HG03135 (cell line): ENCODE data around the gene BABAM2.
"Not testable (repeated sequence)": the region's sequence is repeated elsewhere in the genome, so short reads cannot be mapped to it uniquely, and the experiment has no call there.

ENCODE experiments used
- ATAC-seq: cut with Tn5 transposase; IDR thresholded peaks from one replicate; pipeline ENCODE4 v1.9.1; 2021; ENCODE audit warnings: mild to moderate bottlenecking, moderate library complexity; ENCODE audit not compliant: unreplicated experiment

BABAM2 gene

GRCh38 chr2:28365158-28365557, 474.6 kb downstream of the BABAM2 start:
- no peak for ATAC-seq

DNA sequence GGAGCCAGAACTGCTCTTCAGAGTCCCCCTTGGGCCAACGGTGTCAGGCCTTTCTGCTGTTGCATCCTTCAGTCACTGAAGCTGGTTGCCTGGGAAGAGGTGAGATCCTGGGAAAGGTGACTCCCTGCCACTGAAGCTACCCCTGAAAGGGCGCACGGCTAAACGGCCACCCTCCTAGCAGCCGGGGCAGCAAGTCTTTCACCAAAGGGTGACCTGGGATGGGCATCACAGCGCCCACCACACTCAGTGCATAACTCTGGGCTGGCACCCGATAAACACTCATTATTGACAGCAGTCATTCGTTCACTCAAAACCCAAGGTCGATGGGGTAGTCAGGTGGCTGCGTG, 475.6 kb downstream of the BABAM2 start:
- no peak for ATAC-seq

DNA sequence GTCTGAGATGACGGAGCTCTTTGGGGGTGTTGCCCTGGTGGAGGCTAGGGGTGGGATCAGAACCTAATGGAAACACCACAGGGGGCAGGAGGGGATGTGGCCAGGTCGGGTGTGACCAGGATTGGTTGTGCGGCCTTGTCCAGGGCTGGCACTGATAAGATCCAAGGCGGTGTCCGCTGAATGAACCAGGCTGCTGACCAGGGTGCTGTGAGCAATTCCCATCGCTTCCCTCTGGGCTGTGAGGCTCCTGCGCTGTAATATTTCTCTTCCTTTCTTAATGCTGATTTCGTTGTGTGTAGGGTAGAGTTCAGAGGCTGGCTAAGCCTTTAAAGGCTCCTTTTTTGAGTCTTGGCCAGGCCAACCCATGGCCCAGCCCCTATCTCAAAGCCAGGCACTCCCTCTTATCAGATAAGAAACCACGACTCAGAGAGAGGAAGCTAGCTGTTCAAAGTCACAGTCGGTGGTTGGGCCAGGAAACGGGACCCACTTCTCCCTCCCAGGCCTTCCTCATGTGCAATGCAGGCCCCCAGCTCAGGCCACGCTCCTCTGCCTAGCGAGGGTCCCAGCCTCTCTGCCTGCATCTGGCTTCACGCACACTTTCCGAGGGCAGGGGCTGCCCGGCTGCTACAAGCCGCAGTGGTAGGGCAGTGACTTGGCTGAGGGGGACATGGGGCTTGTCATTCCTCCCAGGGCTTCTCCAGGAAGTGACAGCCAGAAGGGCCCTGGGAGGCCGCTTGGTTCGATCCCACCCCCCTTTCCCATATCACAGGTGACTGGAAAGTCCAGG, 476.2 kb downstream of the BABAM2 start:
- no peak for ATAC-seq

- no peak for ATAC-seq
Measured at GRCh38 chr2:28367667-28368356, 477.3 kb downstream of the BABAM2 start.

GRCh38 chr2:28368357-28368798, 477.8 kb downstream of the BABAM2 start:
- no peak for ATAC-seq

DNA sequence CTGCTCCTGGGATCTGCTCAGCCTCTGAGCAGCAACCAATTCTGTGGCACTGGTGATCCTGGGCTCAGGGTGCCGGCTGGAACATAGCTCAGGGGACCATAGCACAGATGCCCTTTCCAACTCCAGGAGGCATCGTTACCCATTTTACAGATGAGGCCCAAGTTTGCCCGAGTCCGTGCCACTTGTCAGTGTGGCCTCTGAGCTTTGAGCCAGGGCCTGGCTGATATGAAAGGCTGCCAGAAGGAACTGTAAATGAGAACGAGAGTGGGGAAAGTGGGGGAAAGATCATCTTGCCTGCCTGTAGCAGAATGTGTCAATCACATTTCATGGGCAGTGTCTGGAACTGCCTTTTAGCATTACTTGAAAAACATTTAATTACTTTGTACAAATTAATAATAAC, 478.8 kb downstream of the BABAM2 start:
- ATAC-seq = no peak

DNA sequence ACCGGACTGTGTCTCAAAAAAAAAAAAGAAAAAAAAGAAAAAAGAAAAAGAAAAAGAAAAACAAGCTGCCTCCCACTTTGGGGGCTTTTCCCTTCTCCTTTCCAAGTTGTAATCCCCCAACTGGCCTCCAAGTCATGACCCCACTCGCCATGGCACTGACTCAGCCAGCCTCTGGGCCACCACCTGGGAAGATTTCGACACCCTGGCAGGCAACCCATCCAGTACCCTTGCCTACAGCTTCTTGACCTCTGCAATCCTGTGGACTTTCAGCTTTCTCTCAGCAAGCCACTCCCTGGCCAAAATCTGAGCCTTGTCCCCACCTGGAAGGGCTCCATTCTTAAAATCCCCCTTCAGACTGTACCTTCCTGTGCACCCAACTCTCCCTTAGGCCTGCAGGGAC, 479.8 kb downstream of the BABAM2 start:
- ATAC-seq = no peak

- ATAC-seq = not testable (repeated sequence)
Measured at GRCh38 chr2:28371728-28372127, 481.2 kb downstream of the BABAM2 start.

GRCh38 chr2:28373854-28374253, 483.3 kb downstream of the BABAM2 start:
- no peak for ATAC-seq

GRCh38 chr2:28374331-28374730, 483.8 kb downstream of the BABAM2 start:
- ATAC-seq = no peak

- no peak for ATAC-seq
Measured at GRCh38 chr2:28375236-28375635, 484.7 kb downstream of the BABAM2 start.

- ATAC-seq = no peak
Measured at GRCh38 chr2:28375742-28376631, 485.5 kb downstream of the BABAM2 start.

GRCh38 chr2:28377195-28377816, 486.8 kb downstream of the BABAM2 start:
- ATAC-seq = no peak

- no peak for ATAC-seq
Measured at GRCh38 chr2:28377984-28378678, 487.6 kb downstream of the BABAM2 start.

GRCh38 chr2:28378679-28379584, 488.4 kb downstream of the BABAM2 start:
- no peak for ATAC-seq

DNA sequence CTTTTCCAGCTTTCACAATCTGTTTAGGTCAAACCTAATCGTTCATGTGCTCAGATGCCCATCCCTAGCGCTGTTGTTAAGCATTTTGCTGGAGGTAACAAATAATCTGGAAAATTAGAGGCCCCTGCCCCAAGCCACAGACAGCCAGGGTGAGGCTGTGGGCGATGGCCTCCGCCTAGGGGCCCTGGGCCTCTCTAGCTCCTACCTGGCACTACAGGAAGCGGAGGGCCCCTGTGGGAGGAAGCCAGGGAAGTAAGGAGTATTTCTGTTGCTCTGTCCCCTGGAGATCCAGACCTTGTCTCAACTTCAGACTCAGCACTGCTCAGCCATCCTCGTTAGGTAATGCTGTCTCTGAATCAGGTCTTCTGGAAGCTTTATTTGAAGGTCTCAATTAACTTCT, 489.7 kb downstream of the BABAM2 start:
- ATAC-seq = no peak

- no peak for ATAC-seq
Measured at GRCh38 chr2:28381225-28382180, 491.0 kb downstream of the BABAM2 start.

DNA sequence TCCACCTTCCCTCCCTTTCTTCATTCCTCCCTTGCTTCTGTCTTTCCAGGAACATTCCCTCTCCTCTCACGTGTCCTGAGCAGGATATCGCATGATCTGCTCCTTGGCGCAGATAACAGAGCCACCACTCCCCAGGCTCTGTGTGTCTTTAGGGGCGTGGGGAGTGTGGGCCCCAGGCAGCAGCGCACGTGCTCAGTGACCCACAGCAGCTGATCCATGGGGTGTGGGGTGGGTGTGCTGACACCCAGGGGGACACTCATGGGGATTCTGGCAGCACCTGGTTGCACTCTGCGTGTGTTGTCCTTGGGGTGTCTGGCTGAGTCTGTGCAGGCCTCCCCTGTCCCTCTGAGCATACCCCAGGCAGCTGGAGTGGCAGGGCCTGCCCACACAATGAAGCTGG, 492.2 kb downstream of the BABAM2 start:
- ATAC-seq = no peak
